ENCODE results near the gene FOXD2. TPM values are rescaled to one million over a fixed set of nuclear protein-coding genes. Genes with fewer than 3 reads are reported as not detected.

Gene FOXD2
- total RNA-seq, 2 experiments from 2014 or later, result 0.04 TPM; not detected in 1

GRCh38 chr1:47483651-47484050 lies 45.8 kb downstream of the FOXD2 start:
- Mint-ChIP-seq H3K4me3 (no peak overlapping the region), H3K36me3 (no peaks in the 10 kb centered on the region)

GRCh38 chr1:47485817-47486216 lies 48.0 kb downstream of the FOXD2 start:
- H3K9me3 Mint-ChIP-seq, result no peaks in the 10 kb centered on the region
- no peak overlapping the region for H3K4me3 Mint-ChIP-seq
- H3K27ac Mint-ChIP-seq, result no peak overlapping the region
- no peaks in the 10 kb centered on the region for H3K36me3 Mint-ChIP-seq
- no peak for DNase-seq
- H3K27me3 Mint-ChIP-seq, result peaks cover 6% of the 10 kb centered on the region
- H3K4me1 Mint-ChIP-seq, result no peaks in the 10 kb centered on the region

More at GRCh38 chr1:47483651-47484050, 45.8 kb downstream of the FOXD2 start:
- H3K27ac Mint-ChIP-seq, result no peak overlapping the region
- H3K4me1 Mint-ChIP-seq, result no peaks in the 10 kb centered on the region
- H3K27me3 Mint-ChIP-seq, result peaks cover 4% of the 10 kb centered on the region
- no peak for DNase-seq
- H3K9me3 Mint-ChIP-seq, result no peaks in the 10 kb centered on the region

- H3K4me3 Mint-ChIP-seq, result no peak overlapping the region
- no peak for DNase-seq
- peaks cover 6% of the 10 kb centered on the region for H3K27me3 Mint-ChIP-seq
- no peaks in the 10 kb centered on the region for H3K4me1 Mint-ChIP-seq
- H3K27ac Mint-ChIP-seq, result no peak overlapping the region
- no peaks in the 10 kb centered on the region for H3K36me3 Mint-ChIP-seq
- H3K9me3 Mint-ChIP-seq, result no peaks in the 10 kb centered on the region
Measured at GRCh38 chr1:47487332-47487731, 49.5 kb downstream of the FOXD2 start.

GRCh38 chr1:47487850-47488450 lies 50.1 kb downstream of the FOXD2 start:
- H3K9me3 Mint-ChIP-seq, result no peaks in the 10 kb centered on the region
- DNase-seq, result no peak
- peaks cover 6% of the 10 kb centered on the region for H3K27me3 Mint-ChIP-seq
- H3K36me3 Mint-ChIP-seq, result no peaks in the 10 kb centered on the region
- no peak overlapping the region for H3K4me3 Mint-ChIP-seq
- H3K4me1 Mint-ChIP-seq, result no peaks in the 10 kb centered on the region
- H3K27ac Mint-ChIP-seq, result no peak overlapping the region

Other genes starting within 250 kb of the FOXD2 start
- gene PDZK1IP1, start 248.0 kb upstream of the FOXD2 start, total RNA-seq, result not detected
- not detected for gene TAL1, start 205.8 kb upstream of the FOXD2 start, total RNA-seq
- 10 to 100 TPM; 28.0 to 28.2 TPM for gene STIL, start 123.9 kb upstream of the FOXD2 start, total RNA-seq
- 100 to 1,000 TPM; 101 to 102 TPM for gene CMPK1, start 104.3 kb upstream of the FOXD2 start, total RNA-seq
- gene FOXE3, start 21.8 kb upstream of the FOXD2 start, total RNA-seq, result not detected